Suppressor macrophage treated with lipopolysaccharide for 1 hour (primary cell): ENCODE results near the gene DCLK2.

Experiments used
- DNase-seq, 3 donors: peaks; one replicate each; pipeline ENCODE4 v3.0.0-alpha.2; 2020 to 2022

The DCLK2 gene

DNA sequence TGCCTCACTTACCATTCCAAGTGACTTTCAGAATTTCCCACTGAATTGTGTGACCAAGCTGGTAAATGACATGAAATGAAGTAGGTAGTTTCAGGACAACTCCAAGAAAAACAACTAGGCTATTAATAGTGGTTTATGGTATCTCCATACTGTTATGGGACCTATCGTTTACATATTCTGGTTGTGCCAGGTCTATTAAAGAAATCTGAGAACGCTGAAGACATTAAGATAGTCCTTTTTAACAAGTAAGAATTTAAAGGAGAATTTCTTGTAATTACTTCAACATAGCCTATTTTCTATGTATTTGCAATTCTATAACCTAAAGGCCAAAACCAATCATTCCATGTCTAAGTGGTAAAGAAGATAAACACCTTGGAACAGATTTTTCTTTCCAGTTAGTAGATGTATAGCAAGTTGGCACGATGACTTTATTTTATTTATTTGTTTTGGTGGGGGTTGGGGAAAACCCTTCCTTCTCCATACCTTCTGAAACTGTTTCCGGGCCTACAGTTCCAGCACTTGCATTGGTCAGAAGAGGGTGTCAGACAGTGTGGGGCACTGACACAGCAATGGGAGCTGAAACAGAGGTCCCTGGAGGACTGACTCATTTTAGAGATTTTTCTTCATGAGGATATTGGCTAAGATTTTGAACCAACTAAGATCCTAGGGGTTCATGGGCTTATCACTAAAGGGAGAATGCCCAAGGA, 7.6 kb upstream of the DCLK2 start:
- DNase-seq = no peak

- DNase-seq = no peak
Measured at GRCh38 chr4:150072471-150072870, 5.8 kb upstream of the DCLK2 start.

DNA sequence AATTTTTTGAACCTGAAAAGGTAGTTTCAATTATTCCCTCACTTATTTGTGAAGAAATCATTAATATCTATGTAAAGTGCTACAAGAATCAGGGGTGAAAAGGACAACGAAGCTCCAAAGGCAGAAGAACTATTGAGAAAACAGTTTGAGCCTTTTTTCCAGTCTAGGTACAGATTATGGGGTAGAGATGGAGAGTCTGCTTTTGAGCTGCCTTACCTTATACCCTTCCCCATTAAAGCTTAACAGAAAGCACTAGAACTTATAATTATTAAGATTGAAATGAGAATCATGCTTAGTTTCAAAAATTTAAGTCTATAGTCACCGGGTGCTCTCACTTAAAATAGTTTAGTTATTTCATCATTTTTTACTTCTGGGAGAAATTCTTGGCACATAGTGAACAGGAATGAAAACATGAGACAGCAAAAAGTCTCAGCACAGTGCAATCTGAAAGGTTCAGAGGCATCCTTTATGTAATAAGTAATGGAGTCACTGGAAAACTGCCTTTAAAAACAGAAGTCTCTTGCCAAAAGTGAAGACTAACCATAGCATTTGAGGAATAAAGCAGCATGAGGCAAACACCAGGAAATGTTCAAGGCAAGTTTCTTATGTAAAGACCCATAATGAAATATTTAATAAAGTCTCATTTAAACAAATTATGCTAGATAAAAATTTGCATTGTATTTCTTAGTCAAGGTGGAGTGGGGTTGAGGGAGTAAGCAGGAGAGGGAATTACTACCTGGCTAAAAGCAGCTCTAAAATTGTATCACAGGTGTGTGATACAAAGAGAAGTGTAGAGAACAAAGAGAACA, 5.1 kb upstream of the DCLK2 start:
- DNase-seq = peak in 2 of 3 donors; percentile 34

GRCh38 chr4:150074064-150074463, 4.2 kb upstream of the DCLK2 start:
- DNase-seq = no peak

DNA sequence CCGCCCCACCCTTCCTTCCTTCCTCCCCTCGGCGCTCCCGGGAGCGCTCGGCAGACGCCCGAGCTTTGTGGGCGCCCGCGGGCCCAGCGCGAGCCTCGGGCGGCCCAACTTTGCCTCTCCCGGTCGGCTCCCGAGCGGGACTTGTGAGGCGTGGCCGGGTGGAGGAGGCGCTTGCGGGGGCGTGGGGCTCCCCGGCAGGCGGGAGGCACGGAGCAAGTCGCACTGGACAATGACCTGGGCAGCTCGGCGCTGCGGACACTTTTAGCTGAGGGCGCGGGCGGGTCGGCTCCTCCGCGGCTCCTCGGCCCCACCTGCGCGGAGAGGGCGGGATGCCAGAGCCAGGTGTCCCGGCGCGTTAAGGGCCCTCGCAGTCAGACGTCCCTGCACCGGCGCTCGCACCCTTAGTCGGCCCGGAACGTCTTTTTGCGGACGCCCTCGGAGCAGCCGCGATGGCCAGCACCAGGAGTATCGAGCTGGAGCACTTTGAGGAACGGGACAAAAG, 385 bp downstream of the DCLK2 start:
- DNase-seq = peak; percentile 52 to 78 (median 61)

DNA sequence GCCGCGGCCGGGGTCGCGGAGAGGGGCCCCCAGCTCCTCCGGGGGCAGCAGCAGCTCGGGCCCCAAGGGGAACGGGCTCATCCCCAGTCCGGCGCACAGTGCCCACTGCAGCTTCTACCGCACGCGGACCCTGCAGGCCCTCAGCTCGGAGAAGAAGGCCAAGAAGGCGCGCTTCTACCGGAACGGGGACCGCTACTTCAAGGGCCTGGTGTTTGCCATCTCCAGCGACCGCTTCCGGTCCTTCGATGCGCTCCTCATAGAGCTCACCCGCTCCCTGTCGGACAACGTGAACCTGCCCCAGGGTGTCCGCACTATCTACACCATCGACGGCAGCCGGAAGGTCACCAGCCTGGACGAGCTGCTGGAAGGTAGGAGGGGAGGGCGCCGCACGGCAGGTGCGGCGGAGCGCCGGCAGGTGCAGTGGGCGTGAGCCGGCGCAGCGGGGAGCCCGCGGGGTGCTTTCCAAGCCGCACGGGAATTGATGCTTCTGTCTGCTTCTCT, 886 bp downstream of the DCLK2 start:
- DNase-seq = peak; percentile 27 to 47 (median 27)

GRCh38 chr4:150080337-150080736, 2.1 kb downstream of the DCLK2 start:
- DNase-seq = no peak

- DNase-seq = no peak
Measured at GRCh38 chr4:150080875-150081274, 2.6 kb downstream of the DCLK2 start.

- DNase-seq = no peak
Measured at GRCh38 chr4:150082241-150082640, 4.0 kb downstream of the DCLK2 start.

DNA sequence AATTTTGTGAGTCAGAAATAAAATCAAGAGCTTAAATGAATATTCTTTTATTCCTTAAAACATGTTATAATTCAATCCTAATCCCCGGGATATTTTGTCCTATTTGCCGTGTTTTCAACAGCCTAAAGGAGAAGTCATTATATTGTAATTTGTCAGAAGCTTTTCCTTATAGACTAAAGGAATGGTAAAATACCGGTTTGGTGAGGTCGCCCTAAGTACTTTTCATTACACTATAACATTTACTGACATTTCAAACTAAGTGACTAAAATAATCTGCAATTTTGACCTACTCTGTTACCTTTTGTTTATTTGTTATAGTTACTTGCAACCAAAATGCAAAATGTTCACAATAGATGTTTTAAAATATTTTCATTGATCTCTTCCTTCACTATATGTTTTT, 8.8 kb downstream of the DCLK2 start:
- no peak for DNase-seq

GRCh38 chr4:150089732-150090131, 11.5 kb downstream of the DCLK2 start:
- no peak for DNase-seq

GRCh38 chr4:150090836-150091235, 12.6 kb downstream of the DCLK2 start:
- DNase-seq = no peak

DNA sequence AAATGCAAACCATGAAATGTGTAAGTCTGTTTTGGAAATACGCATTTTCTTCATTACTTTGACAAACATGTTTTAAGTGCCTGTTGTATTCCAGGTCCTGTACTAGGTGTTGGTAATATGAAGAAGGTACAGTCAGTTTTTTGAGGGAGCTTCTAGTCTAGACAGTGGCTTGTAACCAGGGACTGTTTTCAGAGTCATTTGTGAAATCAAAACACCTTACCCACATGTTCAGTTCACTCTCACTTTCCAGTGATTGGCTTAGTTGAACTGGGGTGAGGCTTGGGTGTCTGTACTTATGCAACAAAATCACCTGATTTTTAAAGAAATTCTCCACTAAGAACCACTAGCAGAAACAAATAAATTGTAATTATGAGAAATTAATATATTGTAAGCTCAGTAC, 16.4 kb downstream of the DCLK2 start:
- no peak for DNase-seq

DNA sequence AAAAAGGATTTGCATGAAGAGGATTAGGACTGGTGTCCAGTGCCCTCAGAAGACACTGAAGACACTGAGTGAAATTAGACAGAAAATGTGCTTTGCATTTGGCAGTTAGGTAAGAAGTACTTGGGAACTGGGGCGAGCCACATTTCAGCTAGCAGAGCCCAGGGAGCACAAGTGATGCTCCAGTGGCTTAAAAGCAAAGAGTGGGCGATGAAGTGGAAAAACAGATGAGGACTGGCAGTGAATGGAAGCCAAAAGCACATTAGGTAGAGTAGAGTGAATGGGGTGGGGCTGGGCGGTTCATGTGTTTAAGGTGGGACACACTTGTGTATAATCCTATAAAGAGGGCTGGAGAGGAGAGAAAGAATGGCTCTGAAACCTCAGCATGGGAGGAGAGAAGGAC, 18.4 kb downstream of the DCLK2 start:
- no peak for DNase-seq

DNA sequence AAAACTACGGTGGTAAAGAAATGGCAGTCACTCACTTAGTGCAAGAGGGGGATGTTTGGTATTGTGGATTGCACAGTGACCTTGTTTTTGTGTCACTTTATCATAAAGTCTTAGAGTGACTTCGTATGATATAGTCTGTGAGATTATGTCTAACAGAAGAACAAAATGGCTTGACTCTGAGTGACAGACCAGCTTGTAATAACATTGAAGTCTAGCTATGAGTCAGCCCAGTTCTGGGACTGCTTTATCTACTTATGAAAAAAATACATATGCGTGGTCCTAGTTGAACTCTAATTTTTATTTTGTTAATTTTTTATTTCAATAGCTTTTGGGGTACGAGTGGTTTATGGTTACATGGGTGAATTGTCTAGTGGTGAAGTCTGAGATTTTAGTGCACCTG, 20.0 kb downstream of the DCLK2 start:
- no peak for DNase-seq

DNA sequence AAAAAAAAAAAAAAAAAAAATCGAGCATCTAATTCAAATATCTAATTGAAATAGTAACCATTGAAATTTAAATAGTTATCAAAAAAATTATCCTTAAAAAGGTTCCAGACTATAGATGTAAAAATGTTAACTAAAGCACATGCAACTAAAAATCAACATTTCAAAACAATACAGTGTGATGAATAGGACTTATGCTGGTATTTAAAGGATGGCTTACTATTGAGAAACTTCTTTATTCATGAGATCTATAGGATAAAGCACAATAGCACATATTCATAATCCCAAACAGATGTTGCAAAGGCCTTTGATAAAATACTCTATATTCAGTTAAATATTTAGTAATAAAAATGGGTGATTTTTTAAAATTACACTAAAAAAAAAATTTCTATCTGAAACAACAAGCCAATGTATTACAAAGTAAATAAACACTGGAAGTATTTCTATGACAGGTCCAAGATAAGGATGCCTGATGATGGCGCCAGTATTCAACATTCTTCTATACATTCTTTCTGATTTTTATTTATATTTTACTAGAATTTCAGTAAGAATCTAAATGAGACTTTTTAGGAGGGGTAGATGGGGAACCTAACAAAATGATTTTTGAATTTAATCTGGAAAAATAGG, 26.3 kb downstream of the DCLK2 start:
- no peak for DNase-seq

GRCh38 chr4:150106886-150107285, 28.6 kb downstream of the DCLK2 start:
- no peak for DNase-seq

DNA sequence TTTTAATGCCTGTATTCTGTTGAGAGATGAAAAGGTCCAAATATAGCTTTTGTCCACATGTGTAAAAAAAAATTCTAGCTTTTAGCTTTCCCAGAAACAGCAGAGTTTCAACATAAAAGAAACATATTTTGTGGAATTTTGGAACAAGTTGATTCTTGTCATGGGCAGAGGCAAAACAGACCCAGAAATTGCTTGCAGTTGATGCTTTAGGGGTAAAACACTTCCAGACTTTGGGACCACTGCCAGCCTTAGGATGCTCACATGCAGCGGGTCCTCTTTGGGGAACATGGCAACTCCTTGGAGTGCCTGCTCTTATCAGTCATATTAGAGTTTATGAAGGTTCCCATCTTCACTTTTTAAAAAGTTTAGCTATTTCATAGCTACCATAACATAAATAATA, 30.4 kb downstream of the DCLK2 start:
- DNase-seq = no peak

GRCh38 chr4:150114641-150115040, 36.4 kb downstream of the DCLK2 start:
- no peak for DNase-seq

GRCh38 chr4:150115851-150116250, 37.6 kb downstream of the DCLK2 start:
- DNase-seq = no peak

- DNase-seq = no peak
Measured at GRCh38 chr4:150116506-150116905, 38.3 kb downstream of the DCLK2 start.

DNA sequence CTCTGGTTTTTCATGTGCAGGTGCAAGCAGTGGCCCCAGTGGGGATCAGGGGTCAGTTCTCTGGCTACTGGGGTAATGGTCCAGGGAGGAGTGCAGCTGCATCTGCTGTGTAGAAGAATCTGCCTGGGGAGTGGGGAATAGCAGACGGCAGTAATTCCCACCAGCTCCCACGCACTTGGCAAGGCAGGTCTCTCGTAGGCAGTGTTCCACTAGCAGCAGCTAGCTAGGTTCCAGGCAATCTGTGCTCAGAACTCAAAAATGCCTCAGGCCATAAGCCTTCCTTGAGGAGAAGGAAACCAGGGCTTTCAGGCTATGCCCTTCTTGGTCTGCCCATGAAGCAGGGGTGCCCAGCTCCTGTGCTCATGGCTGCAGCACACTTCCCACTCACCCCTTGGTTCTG, 38.8 kb downstream of the DCLK2 start:
- no peak for DNase-seq

DNA sequence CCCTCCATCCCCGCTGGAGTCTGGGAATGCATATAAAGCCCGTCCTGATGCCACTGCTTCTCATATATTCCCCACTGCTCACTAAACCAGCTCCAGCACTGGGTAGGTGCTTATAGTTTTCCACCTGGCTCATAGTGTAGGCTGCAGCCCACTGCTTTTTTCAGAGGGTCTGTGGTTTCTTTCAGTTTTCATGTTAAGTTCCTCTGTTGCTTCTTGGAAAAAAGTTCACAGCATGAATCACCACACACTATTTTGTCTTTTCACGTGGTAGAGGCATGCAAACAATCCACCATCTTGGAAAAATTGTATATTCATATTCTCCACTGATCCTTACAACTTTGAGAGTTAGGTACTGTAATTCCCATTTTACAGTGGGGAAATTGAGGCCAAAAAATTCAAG, 39.4 kb downstream of the DCLK2 start:
- no peak for DNase-seq

DNA sequence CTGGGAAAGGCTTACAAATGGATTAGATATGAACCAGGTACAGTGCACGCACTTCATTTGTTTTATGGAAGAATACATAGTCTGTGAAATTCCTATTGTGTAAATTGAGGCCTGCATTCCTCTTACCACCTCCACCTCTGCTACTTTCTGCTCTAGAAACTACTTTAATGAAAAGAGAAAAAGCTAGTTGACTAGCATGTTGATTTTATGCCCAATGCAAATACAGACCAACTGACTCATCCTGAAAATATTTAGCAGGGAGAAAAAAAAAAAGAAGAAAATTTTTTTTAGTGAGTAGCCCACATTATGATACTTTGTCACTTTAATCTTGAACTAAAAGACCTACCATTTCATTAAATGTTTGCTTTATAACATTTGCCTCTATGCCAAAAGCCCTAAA, 41.2 kb downstream of the DCLK2 start:
- no peak for DNase-seq
